Measurements from ENCODE around the gene SYCP2. TPM values are rescaled to one million over a fixed set of nuclear protein-coding genes. Genes with fewer than 3 reads are reported as not detected.

SYCP2 gene
- total and polyA plus RNA-seq, 12 donors = 0.28 to 2.7 (median 1.1) TPM

GRCh38 chr20:59845472-59845871, 88.0 kb downstream of the SYCP2 start:
- peaks cover 6% of the 10 kb centered on the region for H3K27me3 ChIP-seq
- DNase-seq = no peak
- H3K4me3 ChIP-seq = no peak overlapping the region
- no peak overlapping the region for H3K27ac ChIP-seq
- TF ChIP-seq, protein P1, sequence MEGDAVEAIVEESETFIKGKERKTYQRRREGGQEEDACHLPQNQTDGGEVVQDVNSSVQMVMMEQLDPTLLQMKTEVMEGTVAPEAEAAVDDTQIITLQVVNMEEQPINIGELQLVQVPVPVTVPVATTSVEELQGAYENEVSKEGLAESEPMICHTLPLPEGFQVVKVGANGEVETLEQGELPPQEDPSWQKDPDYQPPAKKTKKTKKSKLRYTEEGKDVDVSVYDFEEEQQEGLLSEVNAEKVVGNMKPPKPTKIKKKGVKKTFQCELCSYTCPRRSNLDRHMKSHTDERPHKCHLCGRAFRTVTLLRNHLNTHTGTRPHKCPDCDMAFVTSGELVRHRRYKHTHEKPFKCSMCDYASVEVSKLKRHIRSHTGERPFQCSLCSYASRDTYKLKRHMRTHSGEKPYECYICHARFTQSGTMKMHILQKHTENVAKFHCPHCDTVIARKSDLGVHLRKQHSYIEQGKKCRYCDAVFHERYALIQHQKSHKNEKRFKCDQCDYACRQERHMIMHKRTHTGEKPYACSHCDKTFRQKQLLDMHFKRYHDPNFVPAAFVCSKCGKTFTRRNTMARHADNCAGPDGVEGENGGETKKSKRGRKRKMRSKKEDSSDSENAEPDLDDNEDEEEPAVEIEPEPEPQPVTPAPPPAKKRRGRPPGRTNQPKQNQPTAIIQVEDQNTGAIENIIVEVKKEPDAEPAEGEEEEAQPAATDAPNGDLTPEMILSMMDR (IDR thresholded peaks at IDR 0.05) = no peak
- TF ChIP-seq POLR2A (IDR thresholded peaks at IDR 0.05) = no peak
- 85 to 93% (median 89%) methylated on average over 3 of the region's 3 CpGs for WGBS, 4 donors
- no peaks in the 10 kb centered on the region for H3K36me3 ChIP-seq (replicated peaks in 1 of 2)
- H3K4me1 ChIP-seq (replicated peaks in 1 of 2) = no peaks in the 10 kb centered on the region
- intact Hi-C loops (cut with DNase I) = loop anchor here in 1 of 2 donors (5.0 kb wide), 1 partner anchor 63 kb away; no protein-coding TSS in a partner anchor
- H3K9me3 ChIP-seq (replicated peaks in 1 of 3) = no peaks in the 10 kb centered on the region

- Histone ChIP-seq H3K36me3 (replicated peaks in 1 of 2) (no peaks in the 10 kb centered on the region), H3K27me3 (peaks cover 10% of the 10 kb centered on the region), H3K4me3 (no peak overlapping the region), H3K27ac (no peak overlapping the region), H3K4me1 (replicated peaks in 1 of 2) (peaks cover 0 to 10% of the 10 kb centered on the region in 2 donors), H3K9me3 (replicated peaks in 1 of 3) (no peaks in the 10 kb centered on the region)
- intact Hi-C loops (cut with DNase I) = no loop called here
- DNase-seq = no peak
- TF ChIP-seq POLR2A (IDR thresholded peaks at IDR 0.05) = no peak
- TF ChIP-seq, protein P1 (IDR thresholded peaks at IDR 0.05) = no peak
- 62 to 73% (median 66%) methylated on average over 5 of the region's 5 CpGs for WGBS, 4 donors
Measured at GRCh38 chr20:59839400-59839799, 94.0 kb downstream of the SYCP2 start.

- no peak overlapping the region for H3K27ac ChIP-seq
- H3K27me3 ChIP-seq = peaks cover 10% of the 10 kb centered on the region
- TF ChIP-seq POLR2A (IDR thresholded peaks at IDR 0.05) = no peak
- TF ChIP-seq, protein P1 (IDR thresholded peaks at IDR 0.05) = no peak
- H3K9me3 ChIP-seq (replicated peaks in 1 of 3) = no peaks in the 10 kb centered on the region
- intact Hi-C loops (cut with DNase I) = no loop called here
- H3K4me1 ChIP-seq (replicated peaks in 1 of 2) = peaks cover 0 to 10% of the 10 kb centered on the region in 2 donors
- H3K36me3 ChIP-seq (replicated peaks in 1 of 2) = no peaks in the 10 kb centered on the region
- WGBS, 4 donors = 71 to 79% (median 76%) methylated on average over 4 of the region's 4 CpGs
- no peak overlapping the region for H3K4me3 ChIP-seq
- no peak for DNase-seq
Measured at GRCh38 chr20:59837623-59838394, 95.6 kb downstream of the SYCP2 start.

- no peaks in the 10 kb centered on the region for H3K36me3 ChIP-seq (replicated peaks in 1 of 2)
- DNase-seq = no peak
- intact Hi-C loops (cut with DNase I) = no loop called here
- WGBS, 4 donors = 17 to 25% (median 22%) methylated on average over 6 of the region's 6 CpGs
- no peak for TF ChIP-seq POLR2A (IDR thresholded peaks at IDR 0.05)
- TF ChIP-seq, protein P1 (IDR thresholded peaks at IDR 0.05) = no peak
- no peak overlapping the region for H3K27ac ChIP-seq
- H3K4me1 ChIP-seq (replicated peaks in 1 of 2) = peaks cover 0 to 10% of the 10 kb centered on the region in 2 donors
- H3K9me3 ChIP-seq (replicated peaks in 1 of 3) = no peaks in the 10 kb centered on the region
- H3K27me3 ChIP-seq = peaks cover 7% of the 10 kb centered on the region
- no peak overlapping the region for H3K4me3 ChIP-seq
Measured at GRCh38 chr20:59836767-59837166, 96.7 kb downstream of the SYCP2 start.

Measured in adrenal gland (tissue), 12 donors.